Measurements from ENCODE around the gene CHST4. TPM values are rescaled to one million over a fixed set of nuclear protein-coding genes. Genes with fewer than 3 reads are reported as not detected.

The CHST4 gene
- total RNA-seq (2022) (0.14 TPM in 1 of 2 replicates, not detected in the other), Bru-seq, nascent RNA (not detected), BruChase-seq, experiment 1, labeled RNA remaining after a 6-hour chase (not detected), BruChase-seq, experiment 2, labeled RNA remaining after a 2-hour chase (not detected)
- long read RNA-seq, result 0 reads

- CTCF ChIA-PET, result interaction anchor here (0.7 to 2.2 kb wide), 9 partner anchors 10 to 113 kb away, joined by 3 to 20 read pairs (median 4); no protein-coding TSS in a partner anchor
- peak; percentile 70 for DNase-seq (ENCODE audit: unreplicated experiment)
- H3K4me3 Mint-ChIP-seq (ENCODE audit: unreplicated experiment), result no peak within 1 kb of the TSS
- H3K27me3 Mint-ChIP-seq (ENCODE audit: insufficient read depth, unreplicated experiment), result no peaks in the 10 kb centered on the region
- no peak for TF ChIP-seq CTCF (IDR thresholded peaks at IDR 0.05; ENCODE audit: unreplicated experiment)
- intact Hi-C loops (cut with micrococcal nuclease), result no loop called here
- H3K4me1 Mint-ChIP-seq (ENCODE audit: insufficient read depth, unreplicated experiment), result peaks cover 10% of the 10 kb centered on the region
- no peak within 1 kb of the TSS for H3K27ac Mint-ChIP-seq (ENCODE audit: low read depth, unreplicated experiment)
- no TSS peak for BruUV-seq (replicated peaks)
- no peaks in the 10 kb centered on the region for H3K9me3 Mint-ChIP-seq (ENCODE audit: unreplicated experiment)
- no peaks in the 10 kb centered on the region for H3K36me3 Mint-ChIP-seq (ENCODE audit: insufficient read depth, unreplicated experiment)
- POLR2A ChIA-PET, result interaction anchor here (0.7 to 1.3 kb wide), 6 partner anchors 21 to 260 kb away, joined by 3 to 4 read pairs (median 3); partner anchors contain the start of gene ZNF23
Observed at GRCh38 chr16:71526111-71526631, at the start of gene CHST4. CHST4 (plus strand) TSS chr16:71526426; CDS start chr16:71536678, 10,252 bp downstream.

- POLR2A ChIA-PET, result interaction anchor here (1.2 to 2.5 kb wide), 2 partner anchors 8 to 14 kb away, joined by 4 to 11 read pairs; partner anchors contain the start of gene ZNF23
- intact Hi-C loops (cut with micrococcal nuclease), result no loop called here
- H3K36me3 Mint-ChIP-seq (ENCODE audit: insufficient read depth, unreplicated experiment), result peaks cover 29% of the 10 kb centered on the region
Observed at GRCh38 chr16:71476457-71477124, 49.6 kb upstream of the CHST4 start.

GRCh38 chr16:71479420-71479819, 46.8 kb upstream of the CHST4 start:
- intact Hi-C loops (cut with micrococcal nuclease), result no loop called here
- H3K36me3 Mint-ChIP-seq (ENCODE audit: insufficient read depth, unreplicated experiment), result peaks cover 29% of the 10 kb centered on the region
- peak; percentile 40 for TF ChIP-seq CTCF (IDR thresholded peaks at IDR 0.05; ENCODE audit: unreplicated experiment)
- H3K4me3 Mint-ChIP-seq (ENCODE audit: unreplicated experiment), result no peak overlapping the region
- DNase-seq (ENCODE audit: unreplicated experiment), result peak; percentile 44
- no peak overlapping the region for H3K27ac Mint-ChIP-seq (ENCODE audit: low read depth, unreplicated experiment)
- POLR2A ChIA-PET, result interaction anchor here (0.6 kb wide), 1 partner anchor 453 kb away, joined by 4 read pairs; no protein-coding TSS in a partner anchor
- CTCF ChIA-PET, result interaction anchor here (0.6 to 1.2 kb wide), 9 partner anchors 10 to 196 kb away, joined by 3 to 8 read pairs (median 4); no protein-coding TSS in a partner anchor
- no peaks in the 10 kb centered on the region for H3K27me3 Mint-ChIP-seq (ENCODE audit: insufficient read depth, unreplicated experiment)
- H3K4me1 Mint-ChIP-seq (ENCODE audit: insufficient read depth, unreplicated experiment), result peaks cover 16% of the 10 kb centered on the region
- H3K9me3 Mint-ChIP-seq (ENCODE audit: unreplicated experiment), result peaks cover 7% of the 10 kb centered on the region
- BruUV-seq (replicated peaks), result no TSS peak

More at GRCh38 chr16:71476457-71477124, 49.6 kb upstream of the CHST4 start:
- CTCF ChIA-PET, result no interaction called here
- Mint-ChIP-seq H3K27me3 (ENCODE audit: insufficient read depth, unreplicated experiment) (no peaks in the 10 kb centered on the region), H3K27ac (ENCODE audit: low read depth, unreplicated experiment) (no peak overlapping the region), H3K4me1 (ENCODE audit: insufficient read depth, unreplicated experiment) (peaks cover 8% of the 10 kb centered on the region), H3K9me3 (ENCODE audit: unreplicated experiment) (peaks cover 7% of the 10 kb centered on the region), H3K4me3 (ENCODE audit: unreplicated experiment) (no peak overlapping the region)
- no peak for DNase-seq (ENCODE audit: unreplicated experiment)
- no TSS peak for BruUV-seq (replicated peaks)
- no peak for TF ChIP-seq CTCF (IDR thresholded peaks at IDR 0.05; ENCODE audit: unreplicated experiment)

- ChIA-PET POLR2A (interaction anchor here (5.3 kb wide), 1 partner anchor 19 kb away, joined by 94 read pairs; the partner anchor contains the start of gene ZNF23), CTCF (interaction anchor here (0.7 to 2.0 kb wide), 4 partner anchors 18 to 829 kb away, joined by 3 to 4 read pairs (median 4); no protein-coding TSS in a partner anchor)
- DNase-seq (ENCODE audit: unreplicated experiment), result no peak
- BruUV-seq (replicated peaks), result no TSS peak
- intact Hi-C loops (cut with micrococcal nuclease), result no loop called here
- no peak for TF ChIP-seq CTCF (IDR thresholded peaks at IDR 0.05; ENCODE audit: unreplicated experiment)
- Mint-ChIP-seq H3K9me3 (ENCODE audit: unreplicated experiment) (peaks cover 7% of the 10 kb centered on the region), H3K27ac (ENCODE audit: low read depth, unreplicated experiment) (no peak overlapping the region), H3K27me3 (ENCODE audit: insufficient read depth, unreplicated experiment) (no peaks in the 10 kb centered on the region), H3K4me1 (ENCODE audit: insufficient read depth, unreplicated experiment) (peaks cover 8% of the 10 kb centered on the region), H3K36me3 (ENCODE audit: insufficient read depth, unreplicated experiment) (peaks cover 26% of the 10 kb centered on the region), H3K4me3 (ENCODE audit: unreplicated experiment) (no peak overlapping the region)
Observed at GRCh38 chr16:71480956-71481355, 45.3 kb upstream of the CHST4 start.
